HG03108 (cell line): ENCODE measurements around the gene DGCR2.

Source experiments
- ATAC-seq: cut with Tn5 transposase; IDR thresholded peaks from one replicate; pipeline ENCODE4 v1.9.1; 2021; ENCODE audit warnings: moderate library complexity; ENCODE audit not compliant: unreplicated experiment

DGCR2 gene

GRCh38 chr22:19146215-19146968, 24.2 kb upstream of the DGCR2 start:
- ATAC-seq = no peak

GRCh38 chr22:19143967-19144400, 21.8 kb upstream of the DGCR2 start:
- no peak for ATAC-seq

- ATAC-seq = no peak
These were observed 21.0 kb upstream of the DGCR2 start for GRCh38 chr22:19143212-19143611.

- ATAC-seq = no peak
These were observed 20.2 kb upstream of the DGCR2 start for GRCh38 chr22:19142394-19142793.

DNA sequence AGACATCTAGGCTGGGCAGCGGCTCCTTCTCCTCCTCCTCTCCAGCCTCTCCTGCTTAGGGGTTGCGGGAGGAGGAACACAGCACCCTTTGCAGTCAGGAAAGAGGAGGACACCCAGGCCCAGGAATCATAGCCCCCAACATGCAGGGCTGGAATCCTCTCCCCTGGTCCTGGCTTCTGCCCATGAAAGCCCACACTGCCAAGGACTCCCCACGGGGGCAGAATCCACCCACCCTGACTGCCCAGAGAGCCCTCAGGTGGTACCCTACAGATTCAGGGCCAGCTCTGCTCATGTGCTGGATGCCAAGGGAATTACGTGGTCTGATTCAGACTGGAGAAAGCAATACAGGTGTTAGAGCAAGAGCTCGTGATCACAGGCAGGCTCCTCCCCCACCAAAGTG, 17.8 kb upstream of the DGCR2 start:
- ATAC-seq = no peak

DNA sequence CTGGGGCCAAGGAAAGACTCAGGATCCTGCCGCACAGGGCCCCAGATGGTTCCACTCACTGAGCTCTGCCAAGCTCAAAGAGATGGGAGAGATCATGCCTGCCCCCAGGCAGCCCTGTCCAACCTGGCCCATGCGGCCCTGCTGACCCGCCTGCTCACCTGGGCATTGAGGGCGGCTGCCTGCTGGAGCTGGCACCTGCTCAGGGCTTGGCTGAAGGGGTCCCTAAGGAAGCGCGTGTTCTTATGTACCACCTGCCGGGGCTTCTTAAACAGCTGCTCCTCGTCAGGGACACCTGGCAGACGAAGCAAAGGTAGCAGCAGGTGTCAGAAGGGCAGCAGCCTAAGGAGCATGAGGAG, 16.8 kb upstream of the DGCR2 start:
- ATAC-seq = no peak

DNA sequence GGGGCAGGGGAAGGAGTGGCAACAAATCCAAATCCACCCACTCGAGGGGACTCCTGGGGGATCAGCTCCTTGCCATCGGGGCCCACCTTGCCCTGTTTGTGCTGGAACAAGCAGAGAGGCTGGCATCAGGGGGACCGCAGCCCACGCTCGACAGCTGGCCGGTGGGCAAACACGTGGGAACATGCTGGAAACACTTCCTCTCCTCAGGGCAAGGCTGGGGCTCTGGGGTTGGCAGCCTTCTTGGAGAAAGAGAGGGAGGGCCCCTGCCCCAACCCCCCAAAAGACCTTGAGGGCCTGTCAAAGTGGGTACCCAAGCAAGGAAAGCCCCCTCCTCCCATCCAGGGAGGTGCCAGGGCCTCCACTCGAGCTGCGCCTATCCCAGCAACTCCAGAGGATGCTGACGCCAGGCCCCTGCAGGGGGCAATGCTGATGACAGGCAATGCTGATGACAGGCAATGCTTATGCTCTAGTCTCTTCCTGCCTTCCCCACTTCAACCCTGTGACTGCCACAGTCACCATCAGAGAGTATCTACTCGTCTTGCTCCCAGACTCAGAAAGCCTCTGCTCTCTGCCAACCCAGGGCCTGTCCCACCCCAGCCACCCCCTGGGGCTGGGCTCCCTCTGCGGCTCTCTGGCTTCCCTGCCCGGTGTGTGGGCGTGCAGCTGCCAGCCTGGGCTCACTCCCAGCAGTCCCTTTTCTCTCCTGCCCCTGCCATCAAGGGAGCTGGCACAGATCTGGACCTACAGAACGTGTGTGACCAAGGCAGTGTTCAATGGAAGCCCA, 16.2 kb upstream of the DGCR2 start:
- no peak for ATAC-seq

DNA sequence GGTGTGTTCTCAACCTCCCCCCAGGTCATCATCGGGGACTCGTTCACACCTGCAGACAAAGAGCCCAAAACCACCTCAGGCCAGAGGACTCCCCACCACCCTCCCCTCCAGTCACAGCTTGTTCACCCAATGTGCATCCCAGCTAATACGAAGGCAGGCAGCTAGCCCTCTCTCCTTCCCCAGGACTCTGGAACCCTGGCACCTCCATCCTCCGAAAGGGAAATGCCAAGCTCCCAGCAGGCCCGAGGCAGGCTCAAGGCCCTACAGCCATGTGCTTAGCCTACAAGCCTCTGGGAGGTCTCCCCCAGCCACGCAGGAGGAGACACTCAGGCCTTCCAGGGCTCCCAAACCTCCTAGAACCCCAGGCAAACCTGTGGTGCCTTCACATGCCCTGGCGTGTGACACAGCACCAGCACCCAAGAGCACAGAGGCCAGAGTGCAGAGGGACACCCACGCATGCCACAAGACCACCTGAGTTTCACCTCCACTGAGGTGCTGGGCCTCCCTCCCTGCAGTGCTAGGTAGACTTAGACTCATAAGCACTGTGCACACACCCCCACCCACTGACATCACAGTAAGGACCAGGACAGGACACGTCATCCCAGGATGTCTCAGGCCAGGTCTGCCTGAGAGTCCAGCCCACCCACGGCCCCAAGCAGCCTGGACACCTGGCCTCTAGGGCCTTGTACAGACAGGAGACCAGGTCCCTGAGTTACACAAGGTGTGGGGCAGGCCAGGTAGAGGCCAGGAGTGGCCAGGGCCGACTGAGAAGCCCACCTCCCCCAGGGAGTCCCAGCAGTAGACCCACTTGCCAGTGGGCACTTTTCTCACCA, 15.4 kb upstream of the DGCR2 start:
- no peak for ATAC-seq

DNA sequence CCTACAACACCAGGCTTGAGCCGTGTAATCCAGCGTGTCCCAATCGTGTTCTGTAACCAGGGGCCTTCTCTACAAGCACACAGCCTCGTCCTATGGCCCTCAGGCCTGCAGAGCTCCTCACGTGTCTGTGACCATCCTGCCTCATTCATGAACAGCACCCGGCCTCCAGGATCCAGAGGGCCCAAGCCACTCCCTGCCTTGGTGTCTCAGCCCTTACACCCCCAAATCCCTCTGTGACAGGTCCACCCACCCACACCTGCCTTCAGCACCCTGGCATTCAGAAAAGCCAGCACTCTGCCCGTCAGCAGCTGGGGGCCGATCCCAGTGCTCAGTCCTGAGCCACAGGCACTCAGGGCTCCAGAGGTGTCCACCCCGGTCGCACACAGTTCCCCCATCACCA, 14.7 kb upstream of the DGCR2 start:
- ATAC-seq = no peak

GRCh38 chr22:19134874-19135273, 12.7 kb upstream of the DGCR2 start:
- no peak for ATAC-seq

DNA sequence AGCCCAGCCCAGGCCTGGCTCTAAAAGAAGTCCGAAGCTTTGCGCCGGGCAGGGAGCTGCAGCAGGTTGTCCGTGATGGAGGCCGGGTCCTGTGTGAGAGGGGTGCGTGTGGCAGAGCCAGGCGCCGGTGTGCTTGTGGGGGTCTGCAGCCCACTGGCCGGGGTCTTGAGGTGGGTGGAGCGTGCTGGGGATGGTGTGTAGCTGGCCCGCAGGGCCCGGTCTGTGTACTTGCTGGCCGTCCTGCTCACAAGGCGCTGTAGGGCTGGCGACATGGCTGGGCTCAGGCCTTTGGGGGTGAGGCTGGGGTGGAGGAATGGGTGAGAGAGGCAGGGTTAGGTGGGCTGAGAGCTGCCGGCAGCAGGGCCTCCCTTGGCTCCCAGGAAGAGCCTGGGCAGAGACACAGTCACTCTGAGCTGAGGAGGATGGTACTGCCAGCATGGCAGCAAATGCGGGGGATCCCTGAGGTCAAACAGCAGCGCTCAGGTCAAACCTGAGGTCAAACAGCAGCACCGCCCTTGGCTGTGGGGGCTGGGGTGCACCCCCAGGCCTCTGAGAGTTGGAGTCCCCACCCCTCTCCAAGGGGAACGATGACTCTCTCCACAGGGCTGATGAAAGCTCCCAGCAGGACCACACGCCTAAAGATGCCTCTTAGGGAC, 12.1 kb upstream of the DGCR2 start:
- ATAC-seq = no peak

DNA sequence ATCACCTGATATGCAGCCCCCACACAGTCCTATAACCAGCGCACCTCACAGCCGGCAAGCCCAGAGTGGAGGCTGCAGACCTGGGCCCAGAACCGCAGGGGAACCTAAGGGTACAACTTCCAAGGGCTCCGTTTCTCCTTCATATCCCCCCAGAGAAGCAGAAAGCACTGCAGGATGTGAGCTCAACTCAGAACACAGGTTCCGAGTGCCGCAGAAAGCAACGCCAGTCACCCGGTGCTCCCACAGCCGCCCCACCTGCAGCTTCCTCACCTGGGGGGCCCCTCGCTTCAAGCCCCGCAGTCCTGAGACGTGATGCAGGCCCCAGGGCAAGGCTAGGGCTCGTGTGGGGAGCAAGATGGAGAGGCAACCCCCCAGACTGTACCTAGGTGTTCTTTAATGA, 11.3 kb upstream of the DGCR2 start:
- no peak for ATAC-seq

- no peak for ATAC-seq
These were observed 10.6 kb upstream of the DGCR2 start for GRCh38 chr22:19132693-19133400.

DNA sequence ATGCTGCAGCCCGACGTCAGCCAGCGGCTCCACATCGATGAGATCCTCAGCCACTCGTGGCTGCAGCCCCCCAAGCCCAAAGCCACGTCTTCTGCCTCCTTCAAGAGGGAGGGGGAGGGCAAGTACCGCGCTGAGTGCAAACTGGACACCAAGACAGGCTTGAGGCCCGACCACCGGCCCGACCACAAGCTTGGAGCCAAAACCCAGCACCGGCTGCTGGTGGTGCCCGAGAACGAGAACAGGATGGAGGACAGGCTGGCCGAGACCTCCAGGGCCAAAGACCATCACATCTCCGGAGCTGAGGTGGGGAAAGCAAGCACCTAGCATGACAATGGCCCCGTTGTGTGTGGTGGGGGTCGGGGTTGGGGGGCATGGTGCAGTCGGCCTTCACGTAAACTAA, 9.9 kb upstream of the DGCR2 start:
- ATAC-seq = no peak

DNA sequence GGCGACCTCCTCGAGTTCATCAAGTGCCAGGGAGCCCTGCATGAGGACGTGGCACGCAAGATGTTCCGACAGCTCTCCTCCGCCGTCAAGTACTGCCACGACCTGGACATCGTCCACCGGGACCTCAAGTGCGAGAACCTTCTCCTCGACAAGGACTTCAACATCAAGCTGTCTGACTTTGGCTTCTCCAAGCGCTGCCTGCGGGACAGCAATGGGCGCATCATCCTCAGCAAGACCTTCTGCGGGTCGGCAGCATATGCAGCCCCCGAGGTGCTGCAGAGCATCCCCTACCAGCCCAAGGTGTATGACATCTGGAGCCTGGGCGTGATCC, 9.4 kb upstream of the DGCR2 start:
- no peak for ATAC-seq

GRCh38 chr22:19130959-19131684, 8.9 kb upstream of the DGCR2 start, which contains the start of gene TSSK2:
TSSK2 (plus strand) TSS chr22:19131308; CDS start chr22:19131400, 92 bp downstream.
- no peak for ATAC-seq

DNA sequence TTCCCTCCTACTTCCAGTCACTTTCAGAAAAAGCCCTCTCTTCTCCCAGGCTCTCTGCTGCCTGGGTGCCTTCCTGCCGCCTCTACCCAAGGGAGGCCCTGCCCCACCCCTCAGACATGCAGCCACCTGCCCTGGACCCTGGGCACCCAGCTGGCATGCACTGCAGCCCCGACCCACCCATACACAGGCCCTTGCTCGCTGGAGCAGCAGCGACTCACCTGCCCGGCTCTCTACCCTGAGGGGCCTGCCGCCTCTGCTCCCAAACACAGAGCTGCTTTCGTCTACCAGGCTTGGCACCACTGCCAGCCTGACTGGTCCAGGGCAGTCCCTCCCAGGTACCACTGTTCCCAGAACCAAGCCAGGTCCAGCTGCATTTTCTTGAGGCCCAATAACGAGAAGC, 7.7 kb upstream of the DGCR2 start:
- ATAC-seq = no peak

DNA sequence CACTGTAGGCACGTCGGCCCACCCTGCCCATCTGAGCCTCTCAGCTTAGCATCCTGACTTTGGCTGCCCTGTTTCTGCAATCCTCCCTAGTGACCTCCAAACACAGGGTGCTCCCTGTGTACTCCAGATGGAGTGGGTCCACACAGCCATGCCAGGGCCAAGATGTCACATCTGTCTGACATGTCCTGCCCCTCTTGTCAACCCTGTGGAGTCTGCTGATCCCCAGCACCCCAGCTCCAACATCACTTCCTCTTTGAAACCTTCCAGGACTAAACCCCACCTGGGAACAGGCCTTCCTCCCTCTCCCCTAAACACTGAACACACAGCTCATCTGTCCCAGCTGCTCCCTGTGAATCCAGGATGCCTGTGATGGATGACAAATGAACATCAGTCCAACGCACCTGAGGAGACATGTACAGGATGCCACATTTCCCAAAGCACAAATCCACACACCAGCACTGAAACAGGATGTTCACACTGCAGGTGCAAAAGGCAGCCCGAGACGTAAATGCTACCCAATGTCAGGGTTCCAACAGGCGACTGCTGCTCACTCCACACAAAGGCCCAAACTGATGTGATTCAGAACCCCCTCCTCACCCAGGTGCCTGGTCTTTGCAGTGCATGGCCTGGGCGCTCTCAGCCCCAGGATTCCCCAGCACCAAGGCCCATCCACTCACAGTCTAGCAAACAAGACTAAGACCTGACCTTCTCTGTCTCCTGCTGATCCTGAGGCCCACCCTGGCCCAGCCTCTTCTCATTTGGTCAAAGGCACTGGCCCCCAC, 6.9 kb upstream of the DGCR2 start:
- ATAC-seq = no peak

DNA sequence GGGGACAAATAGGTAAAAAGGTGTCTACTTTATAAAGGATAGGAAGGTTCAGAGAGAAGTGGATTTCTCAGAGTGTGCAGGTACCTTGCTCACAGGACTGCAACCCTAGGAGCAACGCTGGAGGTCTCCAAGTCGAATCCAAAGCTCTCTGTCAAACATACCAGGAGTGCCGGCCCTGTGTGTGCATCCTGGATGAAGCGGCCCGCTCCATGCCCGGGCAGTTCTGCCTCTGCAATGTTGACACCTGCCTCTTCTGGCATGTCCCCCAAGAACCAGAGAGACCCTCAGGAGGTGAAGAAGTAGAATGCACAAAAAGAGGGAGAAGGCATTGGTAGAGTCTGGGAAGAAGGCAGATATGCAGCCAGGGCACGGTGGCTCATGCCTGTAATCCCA, 5.8 kb upstream of the DGCR2 start:
- no peak for ATAC-seq
